ENCODE measurements around the gene PTPN2.

DNA sequence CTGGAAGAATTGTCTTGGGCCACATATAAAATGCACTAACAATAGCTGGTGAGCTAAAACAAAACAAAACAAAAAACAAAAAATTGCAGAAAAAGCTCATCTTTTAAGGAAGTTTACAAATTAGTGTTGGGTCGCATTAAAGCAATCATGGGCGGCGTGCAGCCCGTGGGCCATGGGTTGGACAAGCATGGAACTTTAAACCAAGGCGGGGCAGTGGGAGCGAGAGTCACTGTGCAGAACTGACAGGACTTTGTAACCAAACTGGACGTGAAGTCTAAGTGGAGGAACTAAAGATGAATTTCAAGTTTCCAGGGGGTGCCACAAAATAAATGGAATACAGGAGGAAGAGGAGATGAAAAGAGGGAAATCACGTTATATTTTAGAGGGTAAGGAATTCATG is 100.5 kb downstream of the PTPN2 start:
- TF ChIP-seq ESRRA (IDR thresholded peaks at IDR 0.05; ENCODE audit: borderline replicate concordance, low read length) (no peak), POLR2A (IDR thresholded peaks at IDR 0.05; ENCODE audit: low read length) (no peak), MAFK (IDR thresholded peaks at IDR 0.05; ENCODE audit: partially characterized antibody) (no peak), CTCF (IDR thresholded peaks at IDR 0.05) (no peak), CEBPB (IDR thresholded peaks at IDR 0.05) (no peak), RAD21 (conservative IDR thresholded peaks at IDR 0.05 in 1 of 2, IDR thresholded peaks at IDR 0.05 in 1 of 2) (no peak), CHD4 (IDR thresholded peaks at IDR 0.05; ENCODE audit: borderline replicate concordance) (no peak), MAZ (IDR thresholded peaks at IDR 0.05; ENCODE audit: borderline replicate concordance, low read depth, low read length) (no peak), EHF (CRISPR knock-in tag; IDR thresholded peaks at IDR 0.05) (no peak), HDAC2 (IDR thresholded peaks at IDR 0.05) (no peak), FOSL2 (IDR thresholded peaks at IDR 0.05) (no peak), FOSL2 (CRISPR knock-in tag; IDR thresholded peaks at IDR 0.05) (no peak)
- TF ChIP-seq, protein P1, sequence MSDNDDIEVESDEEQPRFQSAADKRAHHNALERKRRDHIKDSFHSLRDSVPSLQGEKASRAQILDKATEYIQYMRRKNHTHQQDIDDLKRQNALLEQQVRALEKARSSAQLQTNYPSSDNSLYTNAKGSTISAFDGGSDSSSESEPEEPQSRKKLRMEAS (IDR thresholded peaks at IDR 0.05), result no peak
- TF ChIP-seq, protein P2, sequence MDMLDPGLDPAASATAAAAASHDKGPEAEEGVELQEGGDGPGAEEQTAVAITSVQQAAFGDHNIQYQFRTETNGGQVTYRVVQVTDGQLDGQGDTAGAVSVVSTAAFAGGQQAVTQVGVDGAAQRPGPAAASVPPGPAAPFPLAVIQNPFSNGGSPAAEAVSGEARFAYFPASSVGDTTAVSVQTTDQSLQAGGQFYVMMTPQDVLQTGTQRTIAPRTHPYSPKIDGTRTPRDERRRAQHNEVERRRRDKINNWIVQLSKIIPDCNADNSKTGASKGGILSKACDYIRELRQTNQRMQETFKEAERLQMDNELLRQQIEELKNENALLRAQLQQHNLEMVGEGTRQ (IDR thresholded peaks at IDR 0.05), result no peak
